HepG2 (cell line): ENCODE data around the gene TAS2R10. TPM values are rescaled to one million over a fixed set of nuclear protein-coding genes. Genes with fewer than 3 reads are reported as not detected.
A peak's percentile ranks its signal among the peaks of the same experiment; 100 is the strongest.

Experiments
- ATAC-seq: fragments of 200-7000 bp; cut with Tn5 transposase; 3 replicates; pipeline ENCODE4 v1.9.1; 2020; ENCODE audit warnings: mild to moderate bottlenecking, moderate library complexity
- Bru-seq: library from RNA; stranded (reverse); fragments of 400-500 nt; gene quantifications from one replicate; lab custom pipeline; 2021; lab: Mats Ljungman, UMichigan
- BruChase-seq, 2 experiments: library from RNA; stranded (reverse); fragments of 400-500 nt; gene quantifications; one replicate each; lab custom pipeline; 2021; lab: Mats Ljungman, UMichigan
- BruUV-seq: library from RNA; stranded (reverse); fragments of 400-500 nt; replicated peaks from 2 replicates; lab custom pipeline; 2021; lab: Mats Ljungman, UMichigan
- CTCF ChIA-PET: fragments of 300-600 bp; formaldehyde crosslinking; extraction: SDS; loops from one replicate; lab custom pipeline; 2021; ENCODE audit warnings: low total read pairs, inconsistent platforms, low intra/inter-chr PET ratio; lab: Yijun Ruan, JAX
- POLR2A ChIA-PET: fragments of 350-600 bp; sonication (Branson Sonifier 250); formaldehyde crosslinking; loops from one replicate; lab custom pipeline; 2020; ENCODE audit warnings: antibody characterized with exemption, inconsistent platforms; lab: Yijun Ruan, JAX
- DNase-seq: peaks from one replicate; pipeline ENCODE4 v3.0.0-alpha.2; 2015; ENCODE audit warnings: low spot score
- FAIRE-seq: peaks from 3 replicates; lab custom pipeline; 2011; peaks lifted over from hg19 to GRCh38; lab: Jason Lieb, UNC
- H2AFZ ChIP-seq: one replicate; pipeline ENCODE4 v1.6.1; 2011; ENCODE audit warnings: low read length, inconsistent platforms
- H3K27ac ChIP-seq: fragments of 300-600 bp; 3 replicates; pipeline ENCODE4 v1.8.0; 2011; ENCODE audit warnings: mixed run types, mild to moderate bottlenecking, mixed read lengths, low read length, inconsistent platforms; ENCODE audit not compliant: insufficient read depth; ENCODE audit errors: extremely low read length
- H3K27me3 ChIP-seq, 2 experiments: fragments of 200-600 bp in 1 of 2; 2 replicates in 1 of 2; 3 replicates in 1 of 2; pipeline versions ENCODE4 v1.6.0 to v1.8.0; 2011; ENCODE audit warnings: low read length in 2 of 2, mild to moderate bottlenecking in 2 of 2, moderate library complexity in 2 of 2, inconsistent platforms in 1 of 2; ENCODE audit not compliant: insufficient read depth in 2 of 2, control insufficient read depth in 1 of 2
- H3K36me3 ChIP-seq, 2 experiments: fragments of 200-600 bp in 1 of 2; replicated peaks in 1 of 2; 2 replicates in 1 of 2; 3 replicates in 1 of 2; pipeline versions ENCODE4 v1.5.1 to v1.8.0; 2011; ENCODE audit warnings: low read length in 2 of 2, inconsistent platforms in 1 of 2; ENCODE audit not compliant: insufficient read depth in 2 of 2, control insufficient read depth in 1 of 2
- H3K4me1 ChIP-seq: 2 replicates; pipeline ENCODE4 v1.5.1; 2012; ENCODE audit warnings: low read length, inconsistent platforms; ENCODE audit not compliant: insufficient read depth
- H3K4me2 ChIP-seq: 2 replicates; pipeline ENCODE4 v1.6.0; 2011; ENCODE audit warnings: low read depth, low read length, inconsistent platforms
- H3K4me3 ChIP-seq, 3 experiments: fragments of 200-600 bp in 1 of 3; sonication (generic), shearing (Covaris generic) in 1 of 3; replicated peaks in 1 of 3; 2 replicates each; pipeline ENCODE4 v1.5.1; 2011 to 2016; ENCODE audit warnings: low read length in 3 of 3, inconsistent platforms in 2 of 3, low read depth in 2 of 3, mild to moderate bottlenecking in 2 of 3, control low read depth in 1 of 3, mixed read lengths in 1 of 3; ENCODE audit not compliant: insufficient read depth in 1 of 3
- H3K79me2 ChIP-seq: one replicate; pipeline ENCODE4 v1.6.1; 2011; ENCODE audit warnings: low read length, inconsistent platforms; ENCODE audit not compliant: insufficient read depth
- H3K9ac ChIP-seq: 2 replicates; pipeline ENCODE4 v1.6.0; 2011; ENCODE audit warnings: mild to moderate bottlenecking, low read depth, low read length, inconsistent platforms; ENCODE audit not compliant: insufficient read depth
- H3K9me3 ChIP-seq: 2 replicates; pipeline ENCODE4 v1.5.1; 2012; ENCODE audit warnings: mild to moderate bottlenecking, low read length
- H4K20me1 ChIP-seq: 2 replicates; pipeline ENCODE4 v1.6.0; 2011; ENCODE audit warnings: inconsistent platforms, mild to moderate bottlenecking, low read length, moderate library complexity; ENCODE audit not compliant: insufficient read depth
- MYNN ChIP-seq: sonication (generic); formaldehyde crosslinking; IDR thresholded peaks from 2 replicates; pipeline ENCODE4 v1.4.0; 2020; ENCODE audit warnings: mild to moderate bottlenecking, low read depth, missing genetic modification reagents
- SALL2 ChIP-seq: sonication (generic); formaldehyde crosslinking; IDR thresholded peaks from 2 replicates; pipeline ENCODE4 v1.8.1; 2023; ENCODE audit warnings: mild to moderate bottlenecking, missing genetic modification reagents, inconsistent platforms
- ZNF230 ChIP-seq: sonication (generic); formaldehyde crosslinking; IDR thresholded peaks from 2 replicates; pipeline ENCODE4 v1.4.0; 2020; ENCODE audit warnings: mild to moderate bottlenecking, missing genetic modification reagents
- ZNF333 ChIP-seq: sonication (generic); formaldehyde crosslinking; IDR thresholded peaks from 2 replicates; pipeline ENCODE4 v1.4.0; 2020; ENCODE audit warnings: mild to moderate bottlenecking, missing genetic modification reagents, borderline replicate concordance
- ZNF382 ChIP-seq: sonication (generic); formaldehyde crosslinking; IDR thresholded peaks from 2 replicates; pipeline ENCODE4 v1.5.0; 2020; ENCODE audit warnings: missing genetic modification reagents, mild to moderate bottlenecking, borderline replicate concordance
- ZNF552 ChIP-seq: sonication (generic); formaldehyde crosslinking; IDR thresholded peaks from 2 replicates; pipeline ENCODE4 v1.9.0; 2022; ENCODE audit warnings: missing genetic modification reagents, mild to moderate bottlenecking, borderline replicate concordance
- WGBS: methylation state at CpG from one replicate; pipeline ENCODE4 v1.1.6; 2017; ENCODE audit warnings: low lambda C conversion rate; 5-methylcytosine and 5-hydroxymethylcytosine counted together
- in situ Hi-C: cut with HindIII; loops from 2 replicates; pipeline ENCODE4 v1.10.0; 2017; ENCODE audit warnings: low pct_unique_long_range_greater_than_20kb; ENCODE audit not compliant: extremely low pct_ligation_motif_present
- intact Hi-C: fragments of 100-400 bp; cut with micrococcal nuclease; formaldehyde crosslinking; loops from one replicate; pipeline ENCODE4 v1.10.0; 2022; ENCODE audit not compliant: unreplicated experiment
- long read RNA-seq, 2 experiments: library from RNA in 1 of 2; library from polyadenylated mRNA in 1 of 2; stranded (forward) in 1 of 2; unstranded in 1 of 2; transcript quantifications; one replicate each; pipeline ENCODE4 v2.0.0, GENCODE V29; 2019 to 2022
- polyA minus RNA-seq, 3 experiments: library from RNA; depleted of rRNA, polyadenylated mRNA; stranded (reverse); fragments of >200 nt; gene quantifications; 2 replicates each; pipeline ENCODE4 v1.2.3, GENCODE V29; 2011; ENCODE audit warnings: low replicate concordance in 1 of 3
- polyA plus RNA-seq, 8 experiments: library from polyadenylated mRNA; depleted of rRNA in 3 of 8; stranded (reverse) in 7 of 8; unstranded in 1 of 8; fragments of >200 nt; fragmentation: Illumina TruSeq in 4 of 8; extraction: Trizol in 4 of 8; gene quantifications; 2 replicates each; pipeline versions ENCODE4 v1.2.1 to v1.2.3, GENCODE V29; 2011 to 2016; ENCODE audit warnings: low read depth in 4 of 8, missing spikeins in 1 of 8, mixed read lengths in 1 of 8; ENCODE audit not compliant: insufficient read depth in 1 of 8
- total RNA-seq, 5 experiments: library from RNA; depleted of rRNA; stranded (reverse); fragments of >200 nt; fragmentation: Illumina TruSeq; extraction: Trizol; gene quantifications; 2 replicates each; pipeline ENCODE4 v1.2.3, GENCODE V29; 2016; ENCODE audit warnings: low read depth in 1 of 5
- TF ChIP-seq, protein P1 (sequence below): sonication (generic); formaldehyde crosslinking; IDR thresholded peaks from 2 replicates; pipeline ENCODE4 v1.4.0; 2020; ENCODE audit warnings: missing genetic modification reagents, borderline replicate concordance
- TF ChIP-seq, protein P2 (sequence below): IDR thresholded peaks from 2 replicates; pipeline ENCODE4 v1.6.1; 2016

TAS2R10 gene, protein sequence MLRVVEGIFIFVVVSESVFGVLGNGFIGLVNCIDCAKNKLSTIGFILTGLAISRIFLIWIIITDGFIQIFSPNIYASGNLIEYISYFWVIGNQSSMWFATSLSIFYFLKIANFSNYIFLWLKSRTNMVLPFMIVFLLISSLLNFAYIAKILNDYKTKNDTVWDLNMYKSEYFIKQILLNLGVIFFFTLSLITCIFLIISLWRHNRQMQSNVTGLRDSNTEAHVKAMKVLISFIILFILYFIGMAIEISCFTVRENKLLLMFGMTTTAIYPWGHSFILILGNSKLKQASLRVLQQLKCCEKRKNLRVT
- total RNA-seq (2016; rRNA removed; fragmentation: Illumina TruSeq; extraction: Trizol): 1.00 TPM in 1 of 2 replicates, not detected in the other
- total RNA-seq (2016; cell fraction: cytosol; rRNA removed; fragmentation: Illumina TruSeq; extraction: Trizol; ENCODE audit: low read depth): not detected in 2 replicates
- total RNA-seq (2016; cell fraction: insoluble cytoplasmic fraction; rRNA removed; fragmentation: Illumina TruSeq; extraction: Trizol): 0.45 TPM in 1 of 2 replicates, not detected in the other
- not detected in 2 replicates for total RNA-seq (2016; cell fraction: membrane; rRNA removed; fragmentation: Illumina TruSeq; extraction: Trizol)
- 5.3 and 6.2 TPM in 2 replicates for total RNA-seq (2016; cell fraction: nucleus; rRNA removed; fragmentation: Illumina TruSeq; extraction: Trizol)
- polyA plus RNA-seq (2011; rRNA removed): 0.98 and 1.1 TPM in 2 replicates
- polyA plus RNA-seq (2011; cell fraction: cytosol; rRNA removed): not detected in 2 replicates
- polyA plus RNA-seq (2011; cell fraction: nucleus; rRNA removed): 1.3 and 3.1 TPM in 2 replicates
- polyA plus RNA-seq (2012): 0.77 and 0.78 TPM in 2 replicates
- polyA plus RNA-seq (2016; cell fraction: cytosol; fragmentation: Illumina TruSeq; extraction: Trizol; ENCODE audit: low read depth): not detected in 2 replicates
- 0.23 TPM in 1 of 2 replicates, not detected in the other for polyA plus RNA-seq (2016; cell fraction: insoluble cytoplasmic fraction; fragmentation: Illumina TruSeq; extraction: Trizol; ENCODE audit: low read depth)
- not detected in 2 replicates for polyA plus RNA-seq (2016; cell fraction: membrane; fragmentation: Illumina TruSeq; extraction: Trizol; ENCODE audit: low read depth)
- polyA plus RNA-seq (2016; cell fraction: nucleus; fragmentation: Illumina TruSeq; extraction: Trizol; ENCODE audit: insufficient read depth, low read depth): 1.9 and 2.4 TPM in 2 replicates
- polyA minus RNA-seq (2011; rRNA and poly(A)+ RNA removed; ENCODE audit: low replicate concordance): 0.20 and 1.6 TPM in 2 replicates
- not detected in 2 replicates for polyA minus RNA-seq (2011; cell fraction: cytosol; rRNA and poly(A)+ RNA removed)
- polyA minus RNA-seq (2011; cell fraction: nucleus; rRNA and poly(A)+ RNA removed): 27.5 and 31.0 TPM in 2 replicates
- percentile 73 among the genes with signal in this experiment for Bru-seq, nascent RNA
- percentile 81 among the genes with signal in this experiment for BruChase-seq, experiment 1, labeled RNA remaining after a 6-hour chase
- BruChase-seq, experiment 2, labeled RNA remaining after a 2-hour chase: percentile 93 among the genes with signal in this experiment
- long read RNA-seq, experiment 1: 0 reads
- long read RNA-seq, experiment 2: 0 reads

DNA sequence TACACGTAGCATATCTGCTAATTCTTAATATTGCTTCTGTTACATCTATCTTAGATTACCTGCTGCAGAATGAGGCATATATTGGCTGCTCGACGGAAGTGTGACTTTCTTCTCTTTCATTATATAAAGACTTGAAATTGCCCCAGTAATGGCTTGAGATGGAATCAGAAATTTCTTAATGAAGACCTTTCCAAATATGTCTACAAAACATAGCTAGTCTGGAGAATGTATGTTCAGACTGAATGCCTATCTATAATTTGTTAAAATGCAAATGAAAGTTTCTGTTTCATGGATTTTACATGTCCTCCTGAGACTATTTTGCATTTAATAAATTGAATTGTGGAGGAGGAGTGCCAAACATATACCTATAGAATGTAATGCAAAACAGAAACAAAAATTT, at the start of gene TAS2R10:
TSS of gene TAS2R10 (minus strand) at position 101 of the 400 bp plus-strand sequence. CDS start at position 12, 89 bp downstream.
- H3K9ac ChIP-seq: no peak within 1 kb of the TSS
- ChIA-PET POLR2A (no interaction called here), CTCF (no interaction called here)
- WGBS: 84% methylated on average over 3 of the region's 3 CpGs
- no peaks in the 10 kb centered on the region for H3K27me3 ChIP-seq
- no TSS peak for BruUV-seq
- intact Hi-C loops: no loop called here
- H3K27ac ChIP-seq: no peak within 1 kb of the TSS
- H3K79me2 ChIP-seq: no peaks in the 10 kb centered on the region
- no peak for ATAC-seq
- in situ Hi-C loops: no loop called here
- H3K4me2 ChIP-seq: no peak within 1 kb of the TSS
- no peak within 1 kb of the TSS for H3K4me3 ChIP-seq
- no peaks in the 10 kb centered on the region for H3K4me1 ChIP-seq
- no peak within 1 kb of the TSS for H2AFZ ChIP-seq
- no peaks in the 10 kb centered on the region for H3K36me3 ChIP-seq
- no peak for FAIRE-seq
- no peak for DNase-seq
- no peak for TF ChIP-seq ZNF382 (CRISPR knock-in tag)
- TF ChIP-seq, all 625 proteins: peak for 0
- H3K9me3 ChIP-seq: no peaks in the 10 kb centered on the region
- H4K20me1 ChIP-seq: no peaks in the 10 kb centered on the region

DNA sequence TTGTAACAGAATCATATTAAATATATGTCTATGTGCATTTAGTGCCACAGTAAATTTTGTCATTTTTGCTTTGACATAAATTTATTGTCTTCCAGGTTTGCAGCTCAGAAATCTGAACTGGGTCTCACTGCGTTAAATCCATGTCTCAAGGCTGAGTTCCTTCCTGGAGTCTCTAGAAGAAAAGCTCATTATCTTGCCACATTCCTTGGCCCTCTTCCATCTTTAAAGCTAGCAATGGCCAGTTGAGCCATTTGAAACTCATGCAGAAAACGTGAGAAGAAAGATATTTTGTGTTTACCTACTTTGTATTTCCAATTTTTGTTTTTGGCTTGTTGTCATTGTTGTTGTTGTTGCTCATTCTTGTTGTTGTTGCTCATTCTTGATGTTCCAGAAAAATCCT, 47.2 kb upstream of the TAS2R10 start:
- no peak overlapping the region for H3K27ac ChIP-seq
- WGBS: 95% methylated on average over 2 of the region's 2 CpGs
- no peaks in the 10 kb centered on the region for H4K20me1 ChIP-seq
- peaks cover 1 to 3% of the 10 kb centered on the region in 2 experiments; a peak in 1 of 5 replicates for H3K36me3 ChIP-seq
- no peaks in the 10 kb centered on the region for H3K79me2 ChIP-seq
- POLR2A ChIA-PET: no interaction called here
- DNase-seq (no peak), FAIRE-seq (no peak), ATAC-seq (no peak)
- BruUV-seq: no TSS peak
- H3K9ac ChIP-seq: no peak overlapping the region
- intact Hi-C loops: no loop called here
- in situ Hi-C loops: no loop called here
- no peak overlapping the region for H3K4me3 ChIP-seq
- CTCF ChIA-PET: no interaction called here
- H3K4me1 ChIP-seq: peaks cover 5% of the 10 kb centered on the region; the same call in 1 of the 2 replicates
- no peaks in the 10 kb centered on the region; a peak in 1 of 5 replicates for H3K27me3 ChIP-seq
- no peaks in the 10 kb centered on the region for H3K9me3 ChIP-seq
- no peak overlapping the region for H2AFZ ChIP-seq
- H3K4me2 ChIP-seq: no peak overlapping the region
- TF ChIP-seq, protein P1, sequence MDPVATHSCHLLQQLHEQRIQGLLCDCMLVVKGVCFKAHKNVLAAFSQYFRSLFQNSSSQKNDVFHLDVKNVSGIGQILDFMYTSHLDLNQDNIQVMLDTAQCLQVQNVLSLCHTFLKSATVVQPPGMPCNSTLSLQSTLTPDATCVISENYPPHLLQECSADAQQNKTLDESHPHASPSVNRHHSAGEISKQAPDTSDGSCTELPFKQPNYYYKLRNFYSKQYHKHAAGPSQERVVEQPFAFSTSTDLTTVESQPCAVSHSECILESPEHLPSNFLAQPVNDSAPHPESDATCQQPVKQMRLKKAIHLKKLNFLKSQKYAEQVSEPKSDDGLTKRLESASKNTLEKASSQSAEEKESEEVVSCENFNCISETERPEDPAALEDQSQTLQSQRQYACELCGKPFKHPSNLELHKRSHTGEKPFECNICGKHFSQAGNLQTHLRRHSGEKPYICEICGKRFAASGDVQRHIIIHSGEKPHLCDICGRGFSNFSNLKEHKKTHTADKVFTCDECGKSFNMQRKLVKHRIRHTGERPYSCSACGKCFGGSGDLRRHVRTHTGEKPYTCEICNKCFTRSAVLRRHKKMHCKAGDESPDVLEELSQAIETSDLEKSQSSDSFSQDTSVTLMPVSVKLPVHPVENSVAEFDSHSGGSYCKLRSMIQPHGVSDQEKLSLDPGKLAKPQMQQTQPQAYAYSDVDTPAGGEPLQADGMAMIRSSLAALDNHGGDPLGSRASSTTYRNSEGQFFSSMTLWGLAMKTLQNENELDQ (CRISPR knock-in tag): no peak
- TF ChIP-seq, protein P2, sequence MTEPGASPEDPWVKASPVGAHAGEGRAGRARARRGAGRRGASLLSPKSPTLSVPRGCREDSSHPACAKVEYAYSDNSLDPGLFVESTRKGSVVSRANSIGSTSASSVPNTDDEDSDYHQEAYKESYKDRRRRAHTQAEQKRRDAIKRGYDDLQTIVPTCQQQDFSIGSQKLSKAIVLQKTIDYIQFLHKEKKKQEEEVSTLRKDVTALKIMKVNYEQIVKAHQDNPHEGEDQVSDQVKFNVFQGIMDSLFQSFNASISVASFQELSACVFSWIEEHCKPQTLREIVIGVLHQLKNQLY (CRISPR knock-in tag): no peak
- TF ChIP-seq SALL2 (CRISPR knock-in tag): no peak
- no peak for TF ChIP-seq ZNF230 (CRISPR knock-in tag)
- no peak for TF ChIP-seq ZNF333 (CRISPR knock-in tag)
- no peak for TF ChIP-seq MYNN (CRISPR knock-in tag)
- TF ChIP-seq ZNF552 (CRISPR knock-in tag): no peak
